ENCODE results near the gene STRIP2.

The STRIP2 gene

GRCh38 chr7:129389829-129390228 lies 44.4 kb upstream of the STRIP2 start:
- no peak for DNase-seq (ENCODE audit: low spot score)
- no peak for TF ChIP-seq CTCF (IDR thresholded peaks at IDR 0.05; ENCODE audit: extremely low read depth, insufficient read depth, missing control alignments)
- in situ Hi-C loops (cut with MboI; ENCODE audit: low pct_unique_long_range_greater_than_20kb, low sequenced_read_pairs, unreplicated experiment) = no loop called here

DNA sequence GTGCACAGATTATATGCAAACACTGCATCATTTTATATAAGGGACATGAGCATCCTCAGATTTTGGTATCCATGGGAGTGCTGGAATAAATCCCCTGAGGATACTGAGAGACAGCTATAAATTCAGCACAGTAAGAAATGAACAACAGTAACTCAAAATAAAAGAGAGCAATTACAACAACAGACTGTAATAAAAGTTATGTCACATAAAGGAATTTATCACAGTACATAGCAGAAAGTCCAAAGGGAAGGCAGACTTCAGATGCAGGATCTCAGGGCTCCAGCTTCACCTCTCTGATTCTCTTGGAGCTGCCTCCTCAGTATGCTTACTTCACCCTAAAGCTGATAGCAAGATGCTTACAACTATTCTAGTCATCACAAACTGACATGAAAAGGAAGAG lies 43.9 kb upstream of the STRIP2 start:
- no peak for TF ChIP-seq CTCF (IDR thresholded peaks at IDR 0.05; ENCODE audit: extremely low read depth, insufficient read depth, missing control alignments)
- in situ Hi-C loops (cut with MboI; ENCODE audit: low pct_unique_long_range_greater_than_20kb, low sequenced_read_pairs, unreplicated experiment) = no loop called here
- DNase-seq (ENCODE audit: low spot score) = no peak

GRCh38 chr7:129391546-129392171 lies 42.6 kb upstream of the STRIP2 start:
- DNase-seq (ENCODE audit: low spot score) = no peak
- no peak for TF ChIP-seq CTCF (IDR thresholded peaks at IDR 0.05; ENCODE audit: extremely low read depth, insufficient read depth, missing control alignments)
- in situ Hi-C loops (cut with MboI; ENCODE audit: low pct_unique_long_range_greater_than_20kb, low sequenced_read_pairs, unreplicated experiment) = no loop called here

DNA sequence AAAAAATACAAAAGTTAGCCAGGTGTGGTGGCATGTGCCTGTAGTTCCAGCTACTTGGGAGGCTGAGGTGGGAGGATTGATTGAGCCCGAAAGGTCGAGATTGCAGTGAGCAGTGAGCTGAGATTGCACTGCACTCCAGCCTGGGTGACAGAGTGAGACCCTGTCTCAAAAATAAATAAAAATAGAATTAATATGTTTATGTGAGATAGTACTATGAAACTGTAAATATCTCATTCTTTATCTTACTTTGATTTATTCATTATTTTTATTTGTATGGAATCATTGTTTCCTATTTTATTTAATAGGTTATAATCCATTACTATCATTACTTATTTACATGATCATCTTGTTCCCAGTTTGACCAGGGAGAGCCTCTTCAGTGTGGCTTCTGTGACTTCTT lies 41.0 kb upstream of the STRIP2 start:
- TF ChIP-seq CTCF (IDR thresholded peaks at IDR 0.05; ENCODE audit: extremely low read depth, insufficient read depth, missing control alignments) = no peak
- in situ Hi-C loops (cut with MboI; ENCODE audit: low pct_unique_long_range_greater_than_20kb, low sequenced_read_pairs, unreplicated experiment) = no loop called here
- no peak for DNase-seq (ENCODE audit: low spot score)

- no peak for TF ChIP-seq CTCF (IDR thresholded peaks at IDR 0.05; ENCODE audit: extremely low read depth, insufficient read depth, missing control alignments)
- no peak for DNase-seq (ENCODE audit: low spot score)
- in situ Hi-C loops (cut with MboI; ENCODE audit: low pct_unique_long_range_greater_than_20kb, low sequenced_read_pairs, unreplicated experiment) = no loop called here
Observed at GRCh38 chr7:129394101-129394500, 40.1 kb upstream of the STRIP2 start.

- TF ChIP-seq CTCF (IDR thresholded peaks at IDR 0.05; ENCODE audit: extremely low read depth, insufficient read depth, missing control alignments) = no peak
- in situ Hi-C loops (cut with MboI; ENCODE audit: low pct_unique_long_range_greater_than_20kb, low sequenced_read_pairs, unreplicated experiment) = no loop called here
- DNase-seq (ENCODE audit: low spot score) = no peak
Observed at GRCh38 chr7:129394982-129395914, 39.0 kb upstream of the STRIP2 start.

Data from GM13977 (cell line).